HEK293T (cell line): ENCODE measurements around the gene SLC4A11.

Source experiments
- CTCF ChIA-PET: fragments of 350-600 bp; formaldehyde crosslinking; extraction: SDS; loops from one replicate; lab custom pipeline; 2021; ENCODE audit warnings: antibody characterized with exemption, inconsistent platforms; lab: Yijun Ruan, JAX
- POLR2A ChIA-PET: fragments of 350-600 bp; formaldehyde crosslinking; extraction: SDS; loops from one replicate; lab custom pipeline; 2020; ENCODE audit warnings: antibody characterized with exemption, inconsistent platforms; lab: Yijun Ruan, JAX
- DNase-seq: peaks from one replicate; pipeline ENCODE4 v3.0.0; 2012; ENCODE audit warnings: mixed read lengths; ENCODE audit errors: extremely low spot score
- ARNT ChIP-seq: fragments of 450-650 bp; IDR thresholded peaks from 2 replicates; pipeline ENCODE4 v1.6.1; 2017; ENCODE audit warnings: mild to moderate bottlenecking
- BHLHE40 ChIP-seq: fragments of 450-650 bp; IDR thresholded peaks from 2 replicates; pipeline ENCODE4 v1.6.1; 2016; ENCODE audit warnings: mild to moderate bottlenecking, moderate library complexity, borderline replicate concordance
- CTBP1 ChIP-seq: fragments of 450-650 bp; IDR thresholded peaks from 2 replicates; pipeline ENCODE4 v1.6.1; 2016; ENCODE audit warnings: borderline replicate concordance
- ELF4 ChIP-seq: fragments of 450-650 bp; IDR thresholded peaks from 2 replicates; pipeline ENCODE4 v1.6.1; 2017; ENCODE audit warnings: antibody characterized with exemption
- FOXA1 ChIP-seq: fragments of 450-650 bp; IDR thresholded peaks from 2 replicates; pipeline ENCODE4 v1.6.1; 2016; ENCODE audit warnings: mild to moderate bottlenecking
- FOXK2 ChIP-seq: fragments of 450-650 bp; IDR thresholded peaks from 2 replicates; pipeline ENCODE4 v1.6.1; 2016; ENCODE audit warnings: mild to moderate bottlenecking
- FOXM1 ChIP-seq: fragments of 450-650 bp; IDR thresholded peaks from 2 replicates; pipeline ENCODE4 v1.6.1; 2017; ENCODE audit warnings: mild to moderate bottlenecking, borderline replicate concordance
- HDGF ChIP-seq: fragments of 450-650 bp; IDR thresholded peaks from 2 replicates; pipeline ENCODE4 v1.6.1; 2017; ENCODE audit warnings: antibody characterized with exemption, borderline replicate concordance
- L3MBTL2 ChIP-seq: fragments of 450-650 bp; conservative IDR thresholded peaks from 2 replicates; pipeline ENCODE4 v1.6.1; 2016; ENCODE audit warnings: mild to moderate bottlenecking
- LEF1 ChIP-seq: fragments of 450-650 bp; IDR thresholded peaks from 2 replicates; pipeline ENCODE4 v1.6.1; 2017; ENCODE audit warnings: mild to moderate bottlenecking, borderline replicate concordance
- NFRKB ChIP-seq: fragments of 450-650 bp; IDR thresholded peaks from 2 replicates; pipeline ENCODE4 v1.6.1; 2016; ENCODE audit warnings: mild to moderate bottlenecking, moderate library complexity
- SP1 ChIP-seq: fragments of 450-650 bp; IDR thresholded peaks from 2 replicates; pipeline ENCODE4 v1.6.1; 2017
- SUZ12 ChIP-seq: fragments of 450-650 bp; IDR thresholded peaks from 2 replicates; pipeline ENCODE4 v1.6.1; 2016; ENCODE audit warnings: mild to moderate bottlenecking
- TARDBP ChIP-seq: fragments of 450-650 bp; IDR thresholded peaks from 2 replicates; pipeline ENCODE4 v1.6.1; 2016
- ZNF384 ChIP-seq: fragments of 450-650 bp; IDR thresholded peaks from 2 replicates; pipeline ENCODE4 v1.6.1; 2016
- TF ChIP-seq, protein P1 (sequence below): fragments of 450-650 bp; IDR thresholded peaks from 2 replicates; pipeline ENCODE4 v1.6.1; 2016

The SLC4A11 gene

DNA sequence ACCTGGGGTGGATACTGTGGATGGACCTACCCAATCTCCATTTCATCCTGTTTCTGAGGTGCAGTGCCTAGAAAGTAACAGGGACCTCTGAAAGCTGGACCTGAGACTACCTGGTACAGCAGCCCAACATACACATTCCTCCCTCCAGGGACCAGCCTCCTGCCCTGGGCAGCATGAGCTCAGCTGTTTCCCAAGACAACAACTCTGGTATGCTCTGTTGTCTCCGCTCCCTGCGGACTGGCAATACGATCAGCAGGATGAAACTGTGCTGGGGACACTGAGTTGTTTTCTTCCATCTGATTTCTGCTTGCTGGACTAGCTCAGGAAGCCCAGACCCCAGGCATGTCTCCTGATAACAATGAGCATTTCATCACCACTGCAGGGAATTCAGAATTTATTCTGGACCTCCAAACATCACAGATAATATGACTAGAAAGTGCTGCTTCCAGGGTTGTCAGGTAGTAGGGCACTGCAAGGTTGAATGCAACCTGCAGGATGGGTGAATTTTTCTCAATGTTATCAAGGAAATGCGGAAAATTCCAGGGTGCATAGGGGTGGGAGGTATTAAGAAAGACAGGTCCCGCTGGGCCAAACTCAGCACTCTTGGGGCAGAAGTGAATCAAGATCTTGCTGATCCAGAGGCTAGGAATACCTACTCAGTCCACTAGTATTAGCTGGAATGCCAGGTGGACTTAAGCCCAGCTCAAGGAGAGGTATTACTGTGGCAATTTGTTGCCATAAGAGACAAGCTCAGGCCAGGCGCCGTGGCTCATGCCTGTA, 38.9 kb upstream of the SLC4A11 start:
- ChIA-PET POLR2A (no interaction called here), CTCF (no interaction called here)
- TF ChIP-seq ELF4 (no peak), FOXM1 (no peak), HDGF (no peak), L3MBTL2 (no peak), FOXA1 (no peak), SUZ12 (no peak), BHLHE40 (no peak), CTBP1 (no peak), NFRKB (no peak), LEF1 (no peak), SP1 (no peak)
- TF ChIP-seq, protein P1, sequence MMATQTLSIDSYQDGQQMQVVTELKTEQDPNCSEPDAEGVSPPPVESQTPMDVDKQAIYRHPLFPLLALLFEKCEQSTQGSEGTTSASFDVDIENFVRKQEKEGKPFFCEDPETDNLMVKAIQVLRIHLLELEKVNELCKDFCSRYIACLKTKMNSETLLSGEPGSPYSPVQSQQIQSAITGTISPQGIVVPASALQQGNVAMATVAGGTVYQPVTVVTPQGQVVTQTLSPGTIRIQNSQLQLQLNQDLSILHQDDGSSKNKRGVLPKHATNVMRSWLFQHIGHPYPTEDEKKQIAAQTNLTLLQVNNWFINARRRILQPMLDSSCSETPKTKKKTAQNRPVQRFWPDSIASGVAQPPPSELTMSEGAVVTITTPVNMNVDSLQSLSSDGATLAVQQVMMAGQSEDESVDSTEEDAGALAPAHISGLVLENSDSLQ, result no peak
- no peak for DNase-seq

DNA sequence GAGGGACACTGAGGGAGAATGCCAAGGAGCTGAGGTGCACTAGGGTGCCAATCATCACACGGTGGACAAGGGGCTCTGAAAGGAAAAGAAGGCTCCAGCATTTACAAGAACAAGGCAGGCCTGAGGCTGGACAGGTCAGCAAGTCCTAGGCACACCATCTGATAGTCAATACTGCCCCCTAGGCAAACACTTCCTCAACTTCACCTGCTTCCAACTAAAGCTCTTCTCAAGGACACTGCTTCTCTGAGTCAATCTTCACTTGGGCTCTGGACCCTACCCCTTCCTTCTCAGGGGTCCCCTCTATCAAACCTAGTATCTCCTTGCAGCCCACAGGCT, 37.7 kb upstream of the SLC4A11 start:
- peak; percentile 44 for DNase-seq
- ChIA-PET CTCF (interaction anchor here (0.6 to 0.7 kb wide), 2 partner anchors 24 to 58 kb away, joined by 3 read pairs; no protein-coding TSS in a partner anchor), POLR2A (no interaction called here)
- TF ChIP-seq FOXK2 (no peak), SP1 (no peak), NFRKB (no peak), L3MBTL2 (no peak), ZNF384 (no peak), HDGF (no peak), TARDBP (no peak), LEF1 (no peak), SUZ12 (no peak), FOXA1 (no peak), ELF4 (no peak), ARNT (no peak), BHLHE40 (no peak), CTBP1 (no peak), FOXM1 (no peak)
- TF ChIP-seq, protein P1, result no peak

DNA sequence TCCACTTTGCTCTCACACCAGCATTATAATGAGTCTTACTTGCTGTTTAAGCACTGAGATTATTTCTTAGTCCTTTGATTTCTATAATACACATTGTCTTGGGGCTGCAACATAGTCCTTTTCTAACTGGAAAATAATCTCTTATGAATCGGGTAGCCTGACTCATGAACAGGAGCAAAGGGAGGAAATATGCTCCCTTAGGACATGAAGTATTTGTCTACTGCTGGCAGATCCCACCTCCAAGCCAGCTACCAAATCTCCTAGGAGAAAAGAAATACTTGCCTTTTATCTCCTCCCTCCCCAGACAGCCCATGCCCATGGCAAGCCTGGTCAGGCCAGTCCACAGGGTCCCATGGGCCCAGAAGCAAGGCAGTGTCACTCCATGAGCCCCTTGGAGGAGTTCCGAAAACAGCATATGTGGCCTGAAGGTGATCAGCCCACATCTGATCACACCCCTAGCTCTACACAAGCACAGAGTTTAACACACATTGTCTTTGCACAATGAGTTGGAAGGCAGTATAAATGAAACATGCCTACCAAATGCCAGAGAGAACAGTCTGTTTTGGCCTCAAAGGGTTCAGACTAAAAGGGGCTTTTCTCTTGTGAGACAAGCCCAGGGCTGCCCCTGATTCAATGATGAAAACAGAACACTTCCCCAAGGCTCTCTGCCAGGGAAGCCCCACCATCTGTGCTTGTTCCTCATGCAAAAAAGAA, 37.1 kb upstream of the SLC4A11 start:
- CTCF ChIA-PET, result interaction anchor here (0.7 kb wide), 1 partner anchor 24 kb away, joined by 3 read pairs; no protein-coding TSS in a partner anchor
- TF ChIP-seq SP1 (no peak), FOXM1 (no peak), HDGF (no peak), FOXK2 (no peak), ARNT (no peak), ZNF384 (no peak), NFRKB (no peak), L3MBTL2 (no peak), ELF4 (no peak), TARDBP (no peak), LEF1 (no peak), FOXA1 (no peak), BHLHE40 (no peak)
- TF ChIP-seq, protein P1, result no peak
- no peak for DNase-seq
- POLR2A ChIA-PET, result no interaction called here

DNA sequence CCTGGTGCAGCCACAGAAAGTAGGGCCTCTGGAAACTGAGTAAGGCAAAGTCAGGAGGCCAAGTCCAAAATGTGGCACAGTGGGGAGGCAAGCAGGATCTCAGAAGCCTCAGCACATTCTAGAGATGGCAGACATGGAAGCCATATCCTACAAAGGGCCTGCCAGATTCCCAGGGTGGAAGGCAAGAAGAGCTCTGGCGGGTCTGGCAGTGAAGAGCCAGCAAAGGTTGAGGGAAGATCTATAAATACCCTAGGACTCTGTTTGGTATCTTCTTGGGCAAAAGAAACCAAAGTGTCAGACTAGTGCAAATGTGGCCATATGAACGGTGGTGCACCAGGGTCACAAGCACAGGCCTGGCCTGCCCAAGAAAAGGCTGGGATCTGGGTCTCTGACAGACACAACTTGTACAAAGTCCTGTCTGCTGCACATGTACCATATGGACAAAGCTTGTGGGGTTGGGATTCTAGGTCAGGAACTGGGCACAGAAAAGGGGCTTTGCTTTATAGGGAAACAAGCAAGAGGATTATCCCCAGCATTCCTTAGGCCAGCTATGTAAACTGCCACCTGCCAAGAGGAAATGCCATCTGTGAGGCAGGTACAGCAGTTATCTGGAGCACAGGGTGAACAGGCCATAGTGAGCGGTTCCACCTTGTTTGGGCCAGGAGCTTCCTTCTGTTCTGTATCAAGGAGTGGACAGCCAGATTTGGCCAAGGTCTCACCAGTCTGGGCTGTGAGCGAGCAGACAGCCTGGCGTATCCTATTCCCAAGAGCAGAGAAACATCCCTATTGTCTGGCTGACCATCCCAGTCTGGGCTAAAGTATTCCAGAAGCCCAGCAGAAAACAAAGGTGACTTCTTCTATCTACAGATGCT, 36.3 kb upstream of the SLC4A11 start:
- CTCF ChIA-PET, result interaction anchor here (0.6 kb wide), 1 partner anchor 26 kb away, joined by 3 read pairs; no protein-coding TSS in a partner anchor
- TF ChIP-seq SUZ12, result no peak
- TF ChIP-seq FOXA1, result no peak
- TF ChIP-seq TARDBP, result no peak
- no peak for TF ChIP-seq L3MBTL2
- TF ChIP-seq, protein P1, result no peak
- no peak for TF ChIP-seq LEF1
- TF ChIP-seq FOXK2, result no peak
- POLR2A ChIA-PET, result no interaction called here
- no peak for DNase-seq

DNA sequence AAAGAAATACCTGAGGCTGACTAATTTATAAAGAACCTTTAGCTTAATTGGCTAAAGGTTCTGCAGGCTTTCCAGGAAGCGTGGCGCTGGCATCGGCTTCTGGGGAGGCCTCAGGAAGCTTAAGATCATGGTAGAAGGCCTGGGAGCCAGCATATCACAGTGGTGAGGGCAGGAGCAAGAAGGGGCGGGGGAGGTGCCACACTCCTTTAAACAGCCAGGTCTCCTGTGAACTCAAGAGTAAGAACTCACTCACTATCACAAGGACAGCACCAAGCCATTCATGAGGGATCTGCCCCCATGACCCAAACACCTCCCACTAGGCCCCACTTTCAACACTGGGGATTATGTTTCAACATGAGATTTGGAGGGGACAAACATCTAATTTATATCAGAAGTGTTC, 34.4 kb upstream of the SLC4A11 start:
- TF ChIP-seq, protein P1, result no peak
- no peak for TF ChIP-seq ELF4
- TF ChIP-seq ARNT, result no peak
- TF ChIP-seq FOXM1, result no peak
- TF ChIP-seq TARDBP, result no peak
- no peak for TF ChIP-seq FOXA1
- TF ChIP-seq LEF1, result no peak
- TF ChIP-seq SP1, result no peak
- TF ChIP-seq HDGF, result no peak
- no peak for TF ChIP-seq SUZ12
- no peak for TF ChIP-seq CTBP1
- no peak for TF ChIP-seq FOXK2
- no peak for TF ChIP-seq L3MBTL2
- no peak for TF ChIP-seq BHLHE40
- no peak for TF ChIP-seq NFRKB
- no peak for TF ChIP-seq ZNF384
- ChIA-PET POLR2A (no interaction called here), CTCF (no interaction called here)
- DNase-seq, result no peak
